Measurements from ENCODE around the gene TMEM203. TPM values are rescaled to one million over a fixed set of nuclear protein-coding genes. Genes with fewer than 3 reads are reported as not detected.
A peak's percentile ranks its signal among the peaks of the same experiment; 100 is the strongest.

TMEM203 gene
- total and polyA plus RNA-seq, 2 of the 13 experiments (the other 11 are each of a cell fraction or from before 2014, with no cell fraction given) = 23.4 to 36.7 TPM

GRCh38 chr9:137217276-137218211, 12.1 kb upstream of the TMEM203 start (continued):
- TF ChIP-seq STAT6 (CRISPR knock-in tag; IDR thresholded peaks at IDR 0.05; ENCODE audit: borderline replicate concordance) = no peak
- no peak for TF ChIP-seq BCLAF1 (IDR thresholded peaks at IDR 0.05)
- peak; percentile 87; the same call in 1 of the 2 replicates for TF ChIP-seq SNAPC4 (CRISPR knock-in tag; IDR thresholded peaks at IDR 0.05)
- no peak for TF ChIP-seq SNAPC2 (CRISPR knock-in tag; IDR thresholded peaks at IDR 0.05)
- no peak for TF ChIP-seq ZBTB10 (CRISPR knock-in tag; IDR thresholded peaks at IDR 0.05; ENCODE audit: borderline replicate concordance)
- peak; percentile 56; the same call in 1 of the 2 replicates for TF ChIP-seq ZNF691 (CRISPR knock-in tag; IDR thresholded peaks at IDR 0.05; ENCODE audit: borderline replicate concordance, low read depth)
- TF ChIP-seq ZNF773 (CRISPR knock-in tag; IDR thresholded peaks at IDR 0.05; ENCODE audit: borderline replicate concordance) = no peak
- TF ChIP-seq ATF4 (CRISPR knock-in tag; IDR thresholded peaks at IDR 0.05) = no peak
- TF ChIP-seq REPIN1 (CRISPR knock-in tag; IDR thresholded peaks at IDR 0.05; ENCODE audit: borderline replicate concordance, low read depth) = peak; percentile 20; the same call in 1 of the 2 replicates
- no peak for TF ChIP-seq DNMT3B (CRISPR knock-in tag; conservative IDR thresholded peaks at IDR 0.05)
